Loucy (cell line): ENCODE results near the gene GIMAP1.

Experiments used
- H2AFZ ChIP-seq: fragments of 200-600 bp; sonication (generic); 2 replicates; pipeline ENCODE4 v1.6.0; 2016; ENCODE audit warnings: antibody characterized with exemption, mild to moderate bottlenecking, low read length, moderate library complexity
- H3F3A ChIP-seq: fragments of 200-600 bp; 2 replicates; pipeline ENCODE4 v1.6.0; 2016; ENCODE audit warnings: antibody characterized with exemption, low read depth, mild to moderate bottlenecking
- H3K27me3 ChIP-seq: fragments of 200-600 bp; sonication (generic); 2 replicates; pipeline ENCODE4 v1.6.1; 2014; ENCODE audit warnings: low read length, mild to moderate bottlenecking; ENCODE audit not compliant: insufficient read depth, poor library complexity, severe bottlenecking
- H3K36me3 ChIP-seq: fragments of 200-600 bp; sonication (generic); 2 replicates; pipeline ENCODE4 v1.6.1; 2016; ENCODE audit warnings: low read length; ENCODE audit not compliant: insufficient read depth
- H3K4me1 ChIP-seq: fragments of 200-600 bp; sonication (generic); 2 replicates; pipeline ENCODE4 v1.5.1; 2014; ENCODE audit warnings: low read length, mild to moderate bottlenecking; ENCODE audit not compliant: insufficient read depth, poor library complexity, severe bottlenecking
- H3K4me2 ChIP-seq: fragments of 200-600 bp; sonication (generic); 2 replicates; pipeline ENCODE4 v1.6.0; 2014; ENCODE audit warnings: antibody characterized with exemption, low read length, low read depth, mild to moderate bottlenecking; ENCODE audit not compliant: poor library complexity, severe bottlenecking
- H3K4me3 ChIP-seq: fragments of 200-600 bp; sonication (generic); 2 replicates; pipeline ENCODE4 v1.5.1; 2014; ENCODE audit warnings: low read length, mild to moderate bottlenecking, mixed read lengths; ENCODE audit not compliant: poor library complexity, severe bottlenecking
- H3K79me2 ChIP-seq: fragments of 200-600 bp; sonication (generic); 2 replicates; pipeline ENCODE4 v1.6.1; 2014; ENCODE audit warnings: low read length; ENCODE audit not compliant: insufficient read depth
- H3K9ac ChIP-seq: fragments of 200-600 bp; sonication (generic); 2 replicates; pipeline ENCODE4 v1.6.0; 2014; ENCODE audit warnings: mild to moderate bottlenecking, low read depth, low read length, moderate library complexity; ENCODE audit not compliant: poor library complexity, severe bottlenecking
- H3K9me2 ChIP-seq: fragments of 200-600 bp; sonication (generic); replicated peaks from 2 replicates; pipeline ENCODE4 v1.6.1; 2016; ENCODE audit warnings: low read depth, low read length, mixed read lengths
- H3K9me3 ChIP-seq: fragments of 200-600 bp; sonication (generic); 2 replicates; pipeline ENCODE4 v1.6.1; 2014; ENCODE audit warnings: mild to moderate bottlenecking, antibody characterized with exemption, low read length, low read depth; ENCODE audit not compliant: insufficient read depth
- H4K20me1 ChIP-seq: fragments of 200-600 bp; sonication (generic); 2 replicates; pipeline ENCODE4 v1.6.0; 2014; ENCODE audit warnings: antibody characterized with exemption, low read length, mild to moderate bottlenecking; ENCODE audit not compliant: insufficient read depth, poor library complexity, severe bottlenecking
- EZH2phosphoT487 ChIP-seq: fragments of 200-600 bp; IDR thresholded peaks from 2 replicates; pipeline ENCODE4 v1.6.1; 2018; ENCODE audit warnings: antibody characterized with exemption, mild to moderate bottlenecking, moderate library complexity, borderline replicate concordance
- TF ChIP-seq, protein P1 (sequence below): fragments of 200-600 bp; sonication (generic); conservative IDR thresholded peaks from 2 replicates; pipeline ENCODE4 v1.5.1; 2014; ENCODE audit warnings: mild to moderate bottlenecking, antibody characterized with exemption, low read length

Gene GIMAP1

DNA sequence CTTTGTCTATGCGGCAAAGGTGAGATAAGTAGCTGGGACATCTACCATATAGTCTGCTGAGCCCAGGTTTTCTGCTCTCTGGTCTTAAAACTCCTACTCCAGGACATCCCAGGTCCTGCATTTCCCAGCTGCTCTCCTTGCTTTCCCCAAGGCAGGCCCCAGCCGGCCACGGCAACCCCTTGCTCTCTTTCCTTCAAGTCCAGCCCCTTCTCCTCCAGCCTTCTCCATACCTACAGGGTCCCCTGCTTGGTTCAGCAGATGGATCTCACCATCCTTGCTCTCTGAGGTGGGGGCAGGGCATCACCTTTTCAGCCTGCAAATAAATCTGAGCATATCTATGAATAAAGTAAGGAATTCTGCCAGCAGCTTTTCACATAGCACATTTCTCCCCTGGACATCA lies 29.5 kb downstream of the GIMAP1 start:
- no peak overlapping the region for H3K9ac ChIP-seq

DNA sequence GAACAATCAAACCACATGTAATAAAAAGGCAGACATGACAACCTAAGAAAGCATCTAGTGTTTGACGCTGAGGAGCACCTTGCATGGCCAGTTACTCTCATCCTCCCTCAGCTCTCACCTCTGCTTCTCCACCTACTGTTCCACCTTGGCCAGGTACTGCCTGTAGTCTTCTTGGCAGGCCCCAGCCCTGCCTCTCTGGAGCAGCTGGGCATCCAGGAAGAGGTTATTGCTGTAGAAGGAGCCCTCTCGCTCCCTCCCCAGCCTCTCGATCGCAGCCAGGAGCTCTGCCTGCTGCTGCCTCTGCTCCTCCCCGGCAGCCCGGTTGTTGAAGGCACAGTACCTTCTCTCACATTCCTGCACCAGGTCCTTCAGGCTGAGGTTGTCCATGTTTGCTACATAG lies 30.5 kb downstream of the GIMAP1 start:
- no peak for TF ChIP-seq EZH2phosphoT487
- no peak overlapping the region for H3K4me3 ChIP-seq
- H3F3A ChIP-seq: no peaks in the 10 kb centered on the region
- no peak overlapping the region for H3K4me2 ChIP-seq
- H3K27me3 ChIP-seq: no peaks in the 10 kb centered on the region
- H3K9me3 ChIP-seq: no peaks in the 10 kb centered on the region
- no peak overlapping the region for H3K9ac ChIP-seq
- H2AFZ ChIP-seq: no peak overlapping the region
- peaks cover 13% of the 10 kb centered on the region for H3K4me1 ChIP-seq
- 0 out of 2 replicates have a peak, but pooled peaks cover 8% of the 10 kb centered on the region for H3K36me3 ChIP-seq
- H3K9me2 ChIP-seq: no peaks in the 10 kb centered on the region
- no peaks in the 10 kb centered on the region for H3K79me2 ChIP-seq
- H4K20me1 ChIP-seq: no peaks in the 10 kb centered on the region

More for the DNA sequence above, 29.5 kb downstream of the GIMAP1 start:
- Histone ChIP-seq H3K4me1 (peaks cover 13% of the 10 kb centered on the region), H2AFZ (no peak overlapping the region), H3K79me2 (no peaks in the 10 kb centered on the region; the same call in 1 of the 2 replicates), H3K9me3 (no peaks in the 10 kb centered on the region), H3F3A (no peaks in the 10 kb centered on the region), H3K36me3 (0 out of 2 replicates have a peak, but pooled peaks cover 8% of the 10 kb centered on the region), H3K4me2 (no peak overlapping the region), H3K4me3 (no peak overlapping the region), H4K20me1 (no peaks in the 10 kb centered on the region), H3K27me3 (no peaks in the 10 kb centered on the region), H3K9me2 (no peaks in the 10 kb centered on the region)
- TF ChIP-seq EZH2phosphoT487: no peak
- TF ChIP-seq, protein P1, sequence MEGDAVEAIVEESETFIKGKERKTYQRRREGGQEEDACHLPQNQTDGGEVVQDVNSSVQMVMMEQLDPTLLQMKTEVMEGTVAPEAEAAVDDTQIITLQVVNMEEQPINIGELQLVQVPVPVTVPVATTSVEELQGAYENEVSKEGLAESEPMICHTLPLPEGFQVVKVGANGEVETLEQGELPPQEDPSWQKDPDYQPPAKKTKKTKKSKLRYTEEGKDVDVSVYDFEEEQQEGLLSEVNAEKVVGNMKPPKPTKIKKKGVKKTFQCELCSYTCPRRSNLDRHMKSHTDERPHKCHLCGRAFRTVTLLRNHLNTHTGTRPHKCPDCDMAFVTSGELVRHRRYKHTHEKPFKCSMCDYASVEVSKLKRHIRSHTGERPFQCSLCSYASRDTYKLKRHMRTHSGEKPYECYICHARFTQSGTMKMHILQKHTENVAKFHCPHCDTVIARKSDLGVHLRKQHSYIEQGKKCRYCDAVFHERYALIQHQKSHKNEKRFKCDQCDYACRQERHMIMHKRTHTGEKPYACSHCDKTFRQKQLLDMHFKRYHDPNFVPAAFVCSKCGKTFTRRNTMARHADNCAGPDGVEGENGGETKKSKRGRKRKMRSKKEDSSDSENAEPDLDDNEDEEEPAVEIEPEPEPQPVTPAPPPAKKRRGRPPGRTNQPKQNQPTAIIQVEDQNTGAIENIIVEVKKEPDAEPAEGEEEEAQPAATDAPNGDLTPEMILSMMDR: no peak

DNA sequence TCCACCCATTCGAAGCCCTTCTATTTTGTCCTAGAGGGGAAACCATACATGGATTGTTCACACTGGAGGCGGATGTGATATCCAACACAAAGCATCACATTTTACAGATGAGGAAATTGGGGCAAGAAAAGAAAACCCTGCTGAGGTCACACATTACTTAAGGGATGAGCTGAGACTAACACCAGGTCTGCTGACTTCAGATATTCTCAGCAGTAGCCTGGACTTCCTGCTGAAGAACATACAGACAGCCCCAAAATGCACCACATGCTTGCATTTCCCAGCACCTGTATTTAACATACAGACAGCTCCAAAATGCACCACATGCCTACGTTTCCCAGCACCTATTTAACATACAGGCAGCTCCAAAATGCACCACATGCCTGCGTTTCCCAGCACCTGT lies 32.0 kb downstream of the GIMAP1 start:
- Histone ChIP-seq H3K79me2 (no peaks in the 10 kb centered on the region), H3K9ac (no peak overlapping the region), H3K9me3 (no peaks in the 10 kb centered on the region), H3K4me3 (no peak overlapping the region), H3K27me3 (no peaks in the 10 kb centered on the region), H3K36me3 (no peaks in the 10 kb centered on the region), H3F3A (no peaks in the 10 kb centered on the region), H3K4me1 (peaks cover 12% of the 10 kb centered on the region), H3K4me2 (no peak overlapping the region), H2AFZ (peak overlapping the region; percentile 52), H3K9me2 (no peaks in the 10 kb centered on the region), H4K20me1 (no peaks in the 10 kb centered on the region)
- TF ChIP-seq EZH2phosphoT487: no peak
- TF ChIP-seq, protein P1: no peak

DNA sequence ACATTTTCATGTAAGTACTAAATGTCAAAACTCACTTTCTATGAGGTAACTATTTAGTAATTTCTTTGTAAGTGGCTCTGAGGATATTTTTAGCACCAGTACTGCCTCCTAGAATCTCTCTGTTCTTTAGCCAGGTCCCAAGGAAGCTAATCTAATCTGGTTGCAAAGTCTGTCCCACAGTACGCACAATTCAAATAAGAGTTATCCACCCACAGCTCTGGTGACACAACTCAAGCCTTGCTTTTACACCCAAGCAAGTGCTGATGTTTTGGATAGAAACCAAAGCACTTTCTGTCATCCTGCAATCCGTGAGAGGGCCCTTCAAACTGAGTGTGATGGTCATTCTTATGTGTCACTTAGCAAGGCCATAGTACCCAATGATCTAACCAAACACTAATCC lies 35.3 kb downstream of the GIMAP1 start:
- no peak overlapping the region for H2AFZ ChIP-seq
- no peaks in the 10 kb centered on the region for H4K20me1 ChIP-seq
- H3K36me3 ChIP-seq: no peaks in the 10 kb centered on the region
- peaks cover 9% of the 10 kb centered on the region; the same call in 1 of the 2 replicates for H3F3A ChIP-seq
- H3K27me3 ChIP-seq: no peaks in the 10 kb centered on the region
- no peak overlapping the region for H3K4me2 ChIP-seq
- H3K4me1 ChIP-seq: peaks cover 42% of the 10 kb centered on the region
- H3K9me3 ChIP-seq: no peaks in the 10 kb centered on the region
- H3K4me3 ChIP-seq: no peak overlapping the region
- no peaks in the 10 kb centered on the region for H3K79me2 ChIP-seq
- no peaks in the 10 kb centered on the region for H3K9me2 ChIP-seq
- TF ChIP-seq EZH2phosphoT487: no peak
- TF ChIP-seq, protein P1: no peak
- H3K9ac ChIP-seq: no peak overlapping the region
